CD4-positive, alpha-beta memory T cell (primary cell): ENCODE data around the gene ZSCAN4. TPM values are rescaled to one million over a fixed set of nuclear protein-coding genes. Genes with fewer than 3 reads are reported as not detected.

Experiments used
- CTCF ChIA-PET: fragments of 350-600 bp; sonication (Branson Sonifier 250); formaldehyde crosslinking; loops from one replicate; lab custom pipeline; 2021; ENCODE audit warnings: inconsistent platforms; ENCODE audit not compliant: partially characterized antibody; lab: Charles Lee
- POLR2A ChIA-PET: fragments of 350-600 bp; sonication (Branson Sonifier 250); formaldehyde crosslinking; loops from one replicate; lab custom pipeline; 2021; ENCODE audit not compliant: partially characterized antibody; lab: Charles Lee
- DNase-seq, 5 donors: peaks; one replicate each; pipeline versions ENCODE4 v3.0.0 to v3.0.0-alpha.2; 2020 to 2022; ENCODE audit warnings: mixed read lengths in 1 of 5
- H3K27ac ChIP-seq: one replicate; pipeline ENCODE4 v1.7.0; 2013; ENCODE audit warnings: low read depth, low read length
- H3K27me3 ChIP-seq: 2 replicates; pipeline ENCODE4 v1.7.0; 2013; ENCODE audit warnings: mild to moderate bottlenecking, low read length, moderate library complexity; ENCODE audit not compliant: insufficient read depth
- H3K36me3 ChIP-seq: 2 replicates; pipeline ENCODE4 v1.7.0; 2013; ENCODE audit warnings: mild to moderate bottlenecking, low read length, moderate library complexity; ENCODE audit not compliant: insufficient read depth
- H3K4me1 ChIP-seq: 2 replicates; pipeline ENCODE4 v1.7.0; 2013; ENCODE audit warnings: mild to moderate bottlenecking, low read length, moderate library complexity; ENCODE audit not compliant: insufficient read depth
- H3K4me3 ChIP-seq, 2 donors: one replicate each; pipeline ENCODE4 v1.7.0; 2013; ENCODE audit warnings: low read length in 2 of 2, mild to moderate bottlenecking in 1 of 2
- H3K9me3 ChIP-seq, 2 donors: one replicate each; pipeline ENCODE4 v1.7.0; 2013; ENCODE audit warnings: low read length in 2 of 2, control low read depth in 1 of 2; ENCODE audit not compliant: control insufficient read depth in 1 of 2
- H3K27ac Mint-ChIP-seq, 7 donors: one replicate each; pipeline ENCODE4 v1.8.0; 2020 to 2021; ENCODE audit warnings: mixed read lengths in 7 of 7, mild to moderate bottlenecking in 6 of 7, inconsistent platforms in 3 of 7, moderate library complexity in 3 of 7
- H3K27me3 Mint-ChIP-seq, 2 donors: one replicate each; pipeline ENCODE4 v1.8.0; 2020 to 2021; ENCODE audit warnings: mixed read lengths in 2 of 2
- H3K36me3 Mint-ChIP-seq, 2 donors: one replicate each; pipeline ENCODE4 v1.8.0; 2020 to 2021; ENCODE audit warnings: mixed read lengths in 2 of 2, inconsistent platforms in 1 of 2, mild to moderate bottlenecking in 1 of 2
- H3K4me1 Mint-ChIP-seq, 4 donors: one replicate each; pipeline ENCODE4 v1.8.0; 2020 to 2021; ENCODE audit warnings: mixed read lengths in 4 of 4, mild to moderate bottlenecking in 1 of 4
- H3K4me3 Mint-ChIP-seq, 8 donors: one replicate each; pipeline ENCODE4 v1.8.0; 2020 to 2021; ENCODE audit warnings: mixed read lengths in 8 of 8, mild to moderate bottlenecking in 7 of 8, moderate library complexity in 6 of 8, inconsistent platforms in 3 of 8
- H3K9me3 Mint-ChIP-seq, 8 donors: one replicate each; pipeline ENCODE4 v1.8.0; 2020 to 2021; ENCODE audit warnings: mixed read lengths in 8 of 8, mild to moderate bottlenecking in 5 of 8, inconsistent platforms in 3 of 8, moderate library complexity in 1 of 8
- intact Hi-C: fragments of 100-400 bp; cut with micrococcal nuclease; formaldehyde crosslinking; loops from one replicate; pipeline ENCODE4 v1.15.1; 2023
- polyA plus RNA-seq, 2 donors: library from polyadenylated mRNA; unstranded; fragments of 300-500 nt; fragmentation: Illumina TruSeq; gene quantifications; one replicate each; pipeline ENCODE4 v1.2.3, GENCODE V29; 2021
- total RNA-seq, 2 experiments: library from RNA; stranded (reverse); gene quantifications; one replicate each; pipeline ENCODE4 v1.2.3, GENCODE V29; 2021

The ZSCAN4 gene
- total and polyA plus RNA-seq, 4 experiments from 2014 or later = not detected

DNA sequence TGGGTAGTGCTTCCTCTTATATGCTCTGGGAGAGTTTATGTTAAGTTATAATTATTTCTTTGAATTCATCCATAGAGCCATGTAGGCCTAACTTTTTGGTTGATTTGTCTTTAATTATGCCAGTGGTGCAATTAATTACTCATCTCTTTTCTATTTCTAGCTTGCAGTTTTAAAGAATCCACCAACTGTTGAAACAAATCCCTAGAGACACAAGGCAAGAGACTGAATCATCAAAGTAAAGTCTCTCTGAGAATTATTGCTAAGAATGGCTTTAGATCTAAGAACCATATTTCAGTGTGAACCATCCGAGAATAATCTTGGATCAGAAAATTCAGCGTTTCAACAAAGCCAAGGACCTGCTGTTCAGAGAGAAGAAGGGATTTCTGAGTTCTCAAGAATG is 7.1 kb downstream of the ZSCAN4 start:
- Mint-ChIP-seq H3K4me3 (no peak overlapping the region), H3K27me3 (peaks cover 9 to 11% of the 10 kb centered on the region in 2 donors), H3K9me3 (peaks cover 0 to 50% (median 31%) of the 10 kb centered on the region in 8 donors)

DNA sequence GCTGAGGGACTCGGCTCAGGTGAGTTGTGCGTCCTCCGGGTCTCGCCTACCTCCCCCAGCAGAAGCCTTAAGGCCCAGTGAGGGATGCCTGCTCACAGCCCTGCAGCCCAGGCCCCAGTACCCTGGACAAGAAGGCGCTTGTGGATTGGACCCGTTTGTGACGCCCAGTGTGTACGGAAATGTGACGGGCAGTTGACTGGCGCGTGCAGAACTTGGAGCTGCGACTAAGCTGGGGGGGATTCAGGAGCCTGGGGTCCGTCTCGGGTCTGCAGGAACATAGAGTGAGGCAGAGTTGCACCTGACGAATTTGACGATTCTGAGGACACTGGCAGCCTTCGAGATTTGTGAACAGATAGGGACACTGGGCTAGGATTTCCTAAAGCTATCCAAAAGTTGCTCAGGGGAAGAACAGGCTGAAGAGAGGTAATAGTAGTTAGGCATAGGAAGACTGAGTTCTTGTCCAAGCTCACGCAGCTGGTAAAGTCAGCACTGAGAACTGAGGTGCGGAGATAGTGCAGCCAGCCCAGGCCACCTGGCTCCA is 13.6 kb downstream of the ZSCAN4 start:
- Histone ChIP-seq H3K27me3 (no peaks in the 10 kb centered on the region), H3K9me3 (peaks cover 31 to 45% of the 10 kb centered on the region in 2 donors), H3K27ac (peak overlapping the region; percentile 54), H3K4me1 (peaks cover 18% of the 10 kb centered on the region), H3K4me3 (peak overlapping the region; percentile 87 to 92), H3K36me3 (peaks cover 38% of the 10 kb centered on the region)
- H3K4me3 Mint-ChIP-seq = peak overlapping the region; percentile 96 to 99 (median 97)
- peaks cover 57 to 60% of the 10 kb centered on the region in 2 donors for H3K36me3 Mint-ChIP-seq
- H3K27me3 Mint-ChIP-seq = no peaks in the 10 kb centered on the region
- H3K4me1 Mint-ChIP-seq = peaks cover 21 to 45% (median 38%) of the 10 kb centered on the region in 4 donors
- H3K9me3 Mint-ChIP-seq = peaks cover 5 to 78% (median 72%) of the 10 kb centered on the region in 8 donors
- POLR2A ChIA-PET = interaction anchor here (0.7 to 2.0 kb wide), 19 partner anchors 9 to 680 kb away, joined by 3 to 15 read pairs (median 4); partner anchors contain the start of genes ZNF134, ZNF211, ZNF329 and ZNF419
- intact Hi-C loops = loop anchor here (5.0 kb wide), 2 partner anchors 45 to 195 kb away; partner anchors contain the start of genes ZNF419 and ZNF671
- no peak for DNase-seq
- CTCF ChIA-PET = interaction anchor here (1.1 to 1.6 kb wide), 2 partner anchors 9 to 45 kb away, joined by 3 to 4 read pairs; partner anchors contain the start of gene ZNF671
- peak overlapping the region; percentile 91 to 99 (median 97) for H3K27ac Mint-ChIP-seq

More for the DNA sequence above, 7.1 kb downstream of the ZSCAN4 start:
- Mint-ChIP-seq H3K36me3 (peaks cover 6 to 8% of the 10 kb centered on the region in 2 donors), H3K4me1 (no peaks in the 10 kb centered on the region), H3K27ac (no peak overlapping the region)
- no peak overlapping the region for H3K27ac ChIP-seq
- ChIA-PET POLR2A (no interaction called here), CTCF (no interaction called here)
- no peaks in the 10 kb centered on the region for H3K4me1 ChIP-seq
- no peaks in the 10 kb centered on the region for H3K36me3 ChIP-seq
- no peak for DNase-seq
- H3K27me3 ChIP-seq = no peaks in the 10 kb centered on the region
- intact Hi-C loops = no loop called here
- H3K9me3 ChIP-seq = no peaks in the 10 kb centered on the region
- no peak overlapping the region for H3K4me3 ChIP-seq

GRCh38 chr19:57686727-57687126 is 18.0 kb downstream of the ZSCAN4 start:
- H3K27ac ChIP-seq = no peak overlapping the region
- H3K27me3 Mint-ChIP-seq = no peaks in the 10 kb centered on the region
- H3K9me3 ChIP-seq = peaks cover 50 to 77% of the 10 kb centered on the region in 2 donors
- DNase-seq = no peak
- peaks cover 21 to 39% (median 33%) of the 10 kb centered on the region in 4 donors for H3K4me1 Mint-ChIP-seq
- H3K4me1 ChIP-seq = peaks cover 18% of the 10 kb centered on the region
- intact Hi-C loops = no loop called here
- peaks cover 5 to 100% (median 95%) of the 10 kb centered on the region in 8 donors for H3K9me3 Mint-ChIP-seq
- no peak overlapping the region for H3K4me3 Mint-ChIP-seq
- peak overlapping the region in 1 of 2 donors; percentile 7 for H3K4me3 ChIP-seq
- ChIA-PET CTCF (no interaction called here), POLR2A (no interaction called here)
- no peaks in the 10 kb centered on the region for H3K27me3 ChIP-seq
- no peak overlapping the region for H3K27ac Mint-ChIP-seq
- peaks cover 38% of the 10 kb centered on the region for H3K36me3 ChIP-seq
- peaks cover 79 to 82% of the 10 kb centered on the region in 2 donors for H3K36me3 Mint-ChIP-seq

DNA sequence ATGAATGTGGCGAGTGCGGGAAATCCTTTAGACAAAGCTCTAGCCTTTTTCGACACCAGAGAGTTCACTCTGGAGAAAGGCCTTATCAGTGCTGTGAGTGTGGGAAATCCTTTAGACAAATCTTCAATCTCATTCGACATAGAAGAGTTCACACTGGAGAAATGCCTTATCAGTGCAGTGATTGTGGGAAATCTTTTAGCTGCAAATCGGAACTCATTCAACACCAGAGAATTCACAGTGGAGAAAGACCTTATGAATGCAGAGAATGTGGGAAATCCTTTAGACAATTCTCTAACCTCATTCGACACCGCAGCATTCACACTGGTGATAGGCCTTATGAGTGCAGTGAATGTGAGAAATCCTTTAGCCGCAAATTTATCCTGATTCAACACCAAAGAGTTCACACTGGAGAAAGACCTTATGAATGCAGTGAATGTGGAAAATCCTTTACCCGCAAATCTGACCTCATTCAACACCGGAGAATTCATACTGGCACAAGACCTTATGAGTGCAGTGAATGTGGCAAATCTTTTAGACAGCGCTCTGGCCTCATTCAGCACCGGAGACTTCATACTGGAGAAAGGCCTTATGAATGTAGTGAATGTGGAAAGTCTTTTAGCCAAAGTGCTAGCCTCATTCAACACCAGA is 18.8 kb downstream of the ZSCAN4 start:
- H3K4me1 ChIP-seq = peaks cover 14% of the 10 kb centered on the region
- Mint-ChIP-seq H3K36me3 (peaks cover 71 to 76% of the 10 kb centered on the region in 2 donors), H3K27ac (no peak overlapping the region), H3K4me1 (peaks cover 17 to 32% (median 27%) of the 10 kb centered on the region in 4 donors), H3K9me3 (peaks cover 5 to 99% (median 90%) of the 10 kb centered on the region in 8 donors), H3K4me3 (no peak overlapping the region), H3K27me3 (no peaks in the 10 kb centered on the region)
- peaks cover 50 to 77% of the 10 kb centered on the region in 2 donors for H3K9me3 ChIP-seq
- intact Hi-C loops = no loop called here
- no peak overlapping the region for H3K27ac ChIP-seq
- H3K36me3 ChIP-seq = peaks cover 38% of the 10 kb centered on the region
- CTCF ChIA-PET = no interaction called here
- no peaks in the 10 kb centered on the region for H3K27me3 ChIP-seq
- DNase-seq = no peak
- POLR2A ChIA-PET = interaction anchor here (1.0 kb wide), 1 partner anchor 20 kb away, joined by 3 read pairs; no protein-coding TSS in a partner anchor
- H3K4me3 ChIP-seq = peak overlapping the region in 1 of 2 donors; percentile 7

DNA sequence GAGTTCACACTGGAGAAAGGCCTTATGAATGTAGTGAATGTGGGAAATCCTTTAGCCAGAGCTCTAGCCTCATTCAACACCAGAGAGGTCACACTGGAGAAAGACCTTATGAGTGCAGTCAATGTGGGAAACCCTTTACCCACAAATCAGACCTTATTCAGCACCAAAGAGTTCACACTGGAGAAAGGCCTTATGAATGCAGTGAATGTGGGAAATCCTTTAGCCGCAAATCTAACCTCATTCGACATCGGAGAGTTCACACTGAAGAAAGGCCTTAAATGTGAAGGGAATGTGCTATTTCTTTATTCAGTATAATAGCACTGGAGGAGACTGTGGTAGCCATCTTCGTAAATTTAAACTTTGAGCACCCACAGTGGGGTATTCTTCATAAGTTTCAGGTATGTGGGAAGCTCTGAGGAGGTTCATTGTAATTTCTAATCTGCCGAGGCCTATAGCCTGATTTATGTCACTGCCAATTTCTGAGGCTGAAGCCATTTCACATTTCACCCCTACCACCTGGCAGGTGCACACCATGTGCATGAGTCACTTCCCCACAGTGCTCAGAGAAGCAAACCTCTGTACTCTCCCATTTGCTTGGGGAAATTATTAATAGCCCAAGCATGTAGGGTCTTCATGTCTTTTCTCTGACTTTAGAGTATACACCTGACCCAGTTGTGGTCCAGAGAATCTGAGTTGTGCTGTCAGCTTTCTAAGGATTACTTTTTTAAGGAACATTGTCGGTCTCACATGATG is 19.5 kb downstream of the ZSCAN4 start:
- Mint-ChIP-seq H3K27ac (no peak overlapping the region), H3K36me3 (peaks cover 70 to 75% of the 10 kb centered on the region in 2 donors), H3K4me1 (peaks cover 10 to 25% (median 20%) of the 10 kb centered on the region in 4 donors), H3K4me3 (no peak overlapping the region), H3K27me3 (no peaks in the 10 kb centered on the region), H3K9me3 (peaks cover 5 to 99% (median 89%) of the 10 kb centered on the region in 8 donors)
- no peak for DNase-seq
- H3K9me3 ChIP-seq = peaks cover 50 to 72% of the 10 kb centered on the region in 2 donors
- ChIA-PET CTCF (no interaction called here), POLR2A (interaction anchor here (1.0 kb wide), 1 partner anchor 20 kb away, joined by 3 read pairs; no protein-coding TSS in a partner anchor)
- H3K36me3 ChIP-seq = peaks cover 38% of the 10 kb centered on the region
- peaks cover 7% of the 10 kb centered on the region for H3K4me1 ChIP-seq
- peak overlapping the region in 1 of 2 donors; percentile 13 for H3K4me3 ChIP-seq
- intact Hi-C loops = no loop called here
- no peaks in the 10 kb centered on the region for H3K27me3 ChIP-seq
- H3K27ac ChIP-seq = no peak overlapping the region

GRCh38 chr19:57689750-57690149 is 21.0 kb downstream of the ZSCAN4 start:
- DNase-seq = no peak
- Histone ChIP-seq H3K4me1 (no peaks in the 10 kb centered on the region), H3K27ac (no peak overlapping the region), H3K27me3 (no peaks in the 10 kb centered on the region), H3K9me3 (peaks cover 40 to 62% of the 10 kb centered on the region in 2 donors), H3K4me3 (peak overlapping the region in 1 of 2 donors; percentile 4), H3K36me3 (peaks cover 24% of the 10 kb centered on the region)
- Mint-ChIP-seq H3K9me3 (peaks cover 2 to 97% (median 89%) of the 10 kb centered on the region in 8 donors), H3K4me1 (peaks cover 0 to 13% (median 7%) of the 10 kb centered on the region in 4 donors), H3K4me3 (no peak overlapping the region), H3K27me3 (no peaks in the 10 kb centered on the region), H3K27ac (peak overlapping the region in 1 of 7 donors; percentile 75), H3K36me3 (peaks cover 68 to 70% of the 10 kb centered on the region in 2 donors)
- POLR2A ChIA-PET = interaction anchor here (0.9 kb wide), 1 partner anchor 10 kb away, joined by 3 read pairs; no protein-coding TSS in a partner anchor
- CTCF ChIA-PET = no interaction called here
- intact Hi-C loops = no loop called here
